Subcutaneous abdominal adipose tissue (tissue), 5 donors: Measurements from ENCODE around the gene THBS2.
A peak's percentile ranks its signal among the peaks of the same experiment; 100 is the strongest.
"Not testable (repeated sequence)": the region's sequence is repeated elsewhere in the genome, so short reads cannot be mapped to it uniquely, and the experiment has no call there.

ENCODE experiments used
- H3K27ac ChIP-seq: one replicate; pipeline ENCODE4 v1.7.0; 2013; ENCODE audit warnings: low read depth, mild to moderate bottlenecking, inconsistent platforms, low read length, moderate library complexity
- H3K27me3 ChIP-seq, 5 donors: one replicate each; pipeline ENCODE4 v1.7.0; 2013; ENCODE audit warnings: low read length in 5 of 5, inconsistent platforms in 1 of 5; ENCODE audit not compliant: control insufficient read depth in 5 of 5, insufficient read depth in 4 of 5
- H3K36me3 ChIP-seq, 5 donors: one replicate each; pipeline ENCODE4 v1.7.0; 2013; ENCODE audit warnings: low read length in 5 of 5; ENCODE audit not compliant: control insufficient read depth in 5 of 5, insufficient read depth in 5 of 5
- H3K4me1 ChIP-seq, 5 donors: one replicate each; pipeline ENCODE4 v1.7.0; 2013; ENCODE audit warnings: low read length in 5 of 5, mild to moderate bottlenecking in 3 of 5, moderate library complexity in 1 of 5; ENCODE audit not compliant: control insufficient read depth in 5 of 5, insufficient read depth in 5 of 5
- H3K4me3 ChIP-seq, 5 donors: one replicate each; pipeline ENCODE4 v1.7.0; 2013; ENCODE audit warnings: low read length in 5 of 5, low read depth in 1 of 5
- H3K9ac ChIP-seq, 5 donors: one replicate each; pipeline ENCODE4 v1.7.0; 2013; ENCODE audit warnings: low read length in 5 of 5, mild to moderate bottlenecking in 4 of 5, moderate library complexity in 3 of 5
- H3K9me3 ChIP-seq, 5 donors: one replicate each; pipeline ENCODE4 v1.7.0; 2013; ENCODE audit warnings: low read length in 5 of 5; ENCODE audit not compliant: control insufficient read depth in 5 of 5
- donor health status: healthy.
- donor health status: healthy.
- donor health status: healthy.
- donor health status: healthy.
- donor health status: healthy.

The THBS2 gene

DNA sequence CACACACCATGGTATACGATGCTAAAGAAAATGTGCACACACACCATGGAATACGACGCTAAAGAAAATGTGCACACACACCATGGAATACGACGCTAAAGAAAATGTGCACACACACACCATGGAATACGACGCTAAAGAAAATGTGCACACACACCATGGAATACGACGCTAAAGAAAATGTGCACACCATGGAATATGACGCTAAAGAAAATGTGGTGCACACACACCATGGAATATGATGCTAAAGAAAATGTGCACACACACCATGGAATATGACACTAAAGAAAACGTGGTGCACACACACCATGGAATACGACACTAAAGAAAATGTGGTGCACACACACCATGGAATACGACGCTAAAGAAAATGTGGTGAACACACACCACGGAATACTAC lies 55.7 kb downstream of the THBS2 start:
- peaks cover 0 to 11% (median 2%) of the 10 kb centered on the region in 5 donors for H3K4me1 ChIP-seq
- H3K36me3 ChIP-seq, H3K27me3 ChIP-seq, H3K9me3 ChIP-seq, H3K4me3 ChIP-seq, H3K9ac ChIP-seq, H3K27ac ChIP-seq: not testable (repeated sequence)

DNA sequence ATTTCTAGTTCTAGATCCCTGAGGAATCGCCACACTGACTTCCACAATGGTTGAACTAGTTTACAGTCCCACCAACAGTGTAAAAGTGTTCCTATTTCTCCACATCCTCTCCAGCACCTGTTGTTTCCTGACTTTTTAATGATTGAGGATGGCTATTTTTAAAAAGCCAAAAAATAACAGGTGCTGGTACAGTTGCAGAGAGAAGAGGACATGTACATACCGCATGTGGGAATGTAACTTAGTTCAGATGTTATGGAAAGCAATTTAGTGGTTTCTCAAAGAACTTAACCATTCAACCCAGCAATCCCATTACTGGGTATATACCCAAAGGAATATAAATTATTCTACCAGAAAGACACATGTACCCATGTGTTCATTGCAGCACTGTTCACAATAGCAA lies 57.4 kb downstream of the THBS2 start:
- H3K9me3 ChIP-seq, H3K27me3 ChIP-seq, H3K4me3 ChIP-seq, H3K9ac ChIP-seq, H3K36me3 ChIP-seq, H3K27ac ChIP-seq, H3K4me1 ChIP-seq: not testable (repeated sequence)

DNA sequence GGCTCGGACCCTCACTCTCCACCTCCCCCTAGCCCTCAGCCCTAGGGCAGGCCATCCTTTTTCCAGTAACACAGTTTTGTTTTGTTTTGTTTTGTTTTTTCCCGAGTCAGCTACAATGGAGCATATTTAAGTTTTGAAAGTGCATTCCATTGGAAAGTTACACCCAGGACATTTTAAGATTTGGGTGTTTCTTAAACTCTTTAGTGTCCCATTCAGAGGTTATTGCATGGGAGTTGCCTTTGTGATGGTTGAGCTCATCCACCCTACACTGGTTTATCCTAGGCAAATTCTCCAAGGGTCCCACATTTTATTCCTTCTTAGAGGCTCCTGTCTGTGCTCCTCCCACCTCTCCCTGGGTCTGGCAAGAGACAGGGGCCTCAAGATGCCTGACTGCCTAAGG lies 58.9 kb downstream of the THBS2 start:
- Histone ChIP-seq H3K27ac (no peak overlapping the region), H3K4me3 (no peak overlapping the region), H3K4me1 (peaks cover 0 to 20% (median 14%) of the 10 kb centered on the region in 5 donors), H3K36me3 (no peaks in the 10 kb centered on the region), H3K9me3 (no peaks in the 10 kb centered on the region), H3K9ac (no peak overlapping the region), H3K27me3 (no peaks in the 10 kb centered on the region)

DNA sequence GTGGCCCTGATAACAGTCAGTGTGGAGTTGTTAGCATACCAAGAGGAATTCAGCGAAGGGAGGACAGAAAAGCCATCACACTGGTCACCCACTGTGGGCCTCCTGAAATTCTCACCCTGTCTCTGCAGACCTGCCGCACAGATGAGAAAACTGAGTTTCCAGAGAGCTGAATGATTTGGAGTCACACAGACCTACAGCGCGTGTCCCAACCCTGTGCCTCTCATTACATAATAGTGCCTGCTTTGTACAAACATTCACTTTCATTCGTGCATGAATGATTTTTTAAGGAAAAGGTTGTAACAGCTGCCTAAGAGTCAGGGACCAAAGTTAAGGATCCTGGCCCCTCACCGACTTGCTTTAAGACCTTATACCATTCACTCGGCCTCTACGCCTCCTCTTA lies 62.7 kb downstream of the THBS2 start:
- no peak overlapping the region for H3K4me3 ChIP-seq
- no peaks in the 10 kb centered on the region for H3K36me3 ChIP-seq
- H3K9me3 ChIP-seq: no peaks in the 10 kb centered on the region
- peak overlapping the region in 3 of 5 donors; percentile 43 to 54 (median 48) for H3K9ac ChIP-seq
- peak overlapping the region; percentile 66 for H3K27ac ChIP-seq
- no peaks in the 10 kb centered on the region for H3K27me3 ChIP-seq
- H3K4me1 ChIP-seq: peaks cover 0 to 26% (median 16%) of the 10 kb centered on the region in 5 donors

DNA sequence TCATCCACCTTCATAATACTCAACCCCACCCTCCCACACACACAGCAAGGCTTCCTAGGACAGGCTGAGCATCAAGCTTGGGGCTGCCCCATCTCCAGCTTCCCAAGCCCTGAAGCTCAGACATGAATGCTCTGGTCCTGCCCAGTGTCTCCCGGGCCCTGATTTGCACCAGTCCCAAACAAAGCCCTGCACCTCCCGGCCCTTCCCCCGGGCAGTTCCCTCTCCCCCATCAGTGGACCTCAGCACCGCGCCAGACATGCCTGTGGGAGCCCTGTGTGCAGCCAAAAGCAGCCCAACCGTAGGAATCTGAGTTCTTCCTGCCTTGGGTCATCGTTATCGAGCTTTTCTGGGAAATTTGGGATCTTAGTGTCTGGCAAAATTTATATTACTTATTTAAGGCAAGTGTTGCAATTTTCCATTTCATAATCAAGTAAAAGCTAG lies 63.5 kb downstream of the THBS2 start:
- Histone ChIP-seq H3K27ac (peak overlapping the region; percentile 66), H3K4me3 (no peak overlapping the region), H3K9ac (peak overlapping the region in 1 of 5 donors; percentile 10)

DNA sequence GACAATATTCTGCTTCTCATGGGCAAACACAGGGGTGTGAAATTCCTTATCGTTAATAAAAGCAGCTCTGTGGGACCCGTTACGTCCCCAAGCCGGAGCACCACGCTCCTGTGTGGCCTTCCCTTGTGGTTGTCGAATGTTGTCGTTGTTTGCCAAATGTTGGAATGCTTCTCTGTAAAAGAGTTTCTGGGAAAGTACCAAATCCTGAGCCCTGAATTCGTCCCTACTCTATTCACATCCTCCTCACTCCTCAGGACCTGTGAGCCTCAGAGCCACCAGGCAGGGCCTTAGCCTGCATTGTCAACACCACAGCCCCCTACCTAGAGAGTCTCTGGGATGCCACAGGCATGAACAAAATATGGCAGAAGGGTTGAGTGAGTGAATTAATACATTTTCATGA lies 64.0 kb downstream of the THBS2 start:
- Histone ChIP-seq H3K27me3 (no peaks in the 10 kb centered on the region), H3K9me3 (no peaks in the 10 kb centered on the region), H3K9ac (peak overlapping the region in 2 of 5 donors; percentile 10 to 38), H3K4me3 (no peak overlapping the region), H3K36me3 (no peaks in the 10 kb centered on the region), H3K27ac (peak overlapping the region; percentile 66), H3K4me1 (peaks cover 0 to 25% (median 16%) of the 10 kb centered on the region in 5 donors)

More for the DNA sequence above, 63.5 kb downstream of the THBS2 start:
- H3K9me3 ChIP-seq: no peaks in the 10 kb centered on the region
- no peaks in the 10 kb centered on the region for H3K27me3 ChIP-seq
- H3K4me1 ChIP-seq: peaks cover 0 to 26% (median 16%) of the 10 kb centered on the region in 5 donors
- no peaks in the 10 kb centered on the region for H3K36me3 ChIP-seq

DNA sequence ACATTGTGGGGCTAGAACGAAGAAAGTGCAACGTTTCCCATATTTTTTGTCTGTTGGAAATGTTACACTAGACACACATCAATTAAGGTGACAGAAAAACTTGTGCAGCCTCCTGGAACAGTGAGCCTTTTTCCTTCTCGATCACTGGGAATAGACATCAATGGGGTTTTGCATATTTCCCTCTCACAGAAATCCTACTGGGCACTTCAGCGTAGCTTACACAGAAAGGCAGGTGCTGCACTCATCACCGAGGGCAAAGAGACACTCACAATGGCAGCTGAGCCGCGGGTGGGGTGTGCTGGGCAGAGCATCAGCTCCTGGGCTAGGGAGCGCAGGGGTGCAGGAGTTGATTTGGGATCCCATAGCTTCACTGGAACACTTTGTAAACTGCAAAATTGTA lies 64.5 kb downstream of the THBS2 start:
- no peak overlapping the region for H3K4me3 ChIP-seq
- no peak overlapping the region for H3K9ac ChIP-seq
- no peaks in the 10 kb centered on the region for H3K9me3 ChIP-seq
- peak overlapping the region; percentile 66 for H3K27ac ChIP-seq
- H3K27me3 ChIP-seq: no peaks in the 10 kb centered on the region
- no peaks in the 10 kb centered on the region for H3K36me3 ChIP-seq
- peaks cover 0 to 23% (median 16%) of the 10 kb centered on the region in 5 donors for H3K4me1 ChIP-seq

DNA sequence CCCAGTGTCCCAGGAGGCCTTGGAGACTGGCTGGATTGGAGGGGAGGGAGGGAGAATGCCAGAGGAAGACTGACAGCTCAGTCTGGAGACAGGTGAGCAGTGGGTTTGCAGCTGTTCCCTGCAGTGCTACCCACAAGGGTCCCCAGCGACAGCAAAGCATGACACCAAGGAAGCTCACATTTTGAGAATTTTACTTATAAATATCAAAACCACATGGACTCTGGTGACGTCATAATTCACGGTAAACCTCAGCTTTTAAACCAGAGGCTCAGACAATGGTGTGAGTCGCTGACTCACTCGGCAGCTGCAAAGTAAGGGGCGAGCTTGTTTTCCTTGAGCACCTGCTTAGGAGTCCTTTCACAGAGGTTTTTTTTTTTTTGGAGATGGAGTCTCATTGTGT lies 65.2 kb downstream of the THBS2 start:
- Histone ChIP-seq H3K9me3 (no peaks in the 10 kb centered on the region), H3K4me1 (peaks cover 0 to 23% (median 16%) of the 10 kb centered on the region in 5 donors), H3K27me3 (no peaks in the 10 kb centered on the region), H3K27ac (no peak overlapping the region), H3K9ac (no peak overlapping the region), H3K36me3 (no peaks in the 10 kb centered on the region), H3K4me3 (no peak overlapping the region)

DNA sequence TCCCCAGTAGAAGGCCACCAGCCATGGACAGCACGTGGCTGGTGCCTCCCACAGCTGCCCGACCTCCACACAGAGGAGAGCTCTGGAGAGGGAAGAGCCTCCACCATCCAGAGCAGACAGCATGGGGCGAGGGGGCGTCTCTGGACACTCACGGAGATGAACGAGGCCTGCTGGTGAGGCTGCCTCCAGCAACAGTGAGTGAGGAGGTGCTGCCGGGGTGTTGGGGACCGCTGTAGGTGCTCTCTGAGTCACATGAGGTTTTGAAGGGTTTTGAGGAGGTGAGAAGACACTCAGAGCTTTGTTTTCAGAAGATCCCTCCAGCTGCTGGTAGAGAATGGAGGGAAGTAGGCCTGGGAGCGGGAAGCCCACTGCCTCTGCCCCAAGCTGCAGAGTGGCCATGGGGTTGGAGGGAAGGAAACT lies 65.6 kb downstream of the THBS2 start:
- H3K4me3 ChIP-seq: no peak overlapping the region
- no peak overlapping the region for H3K27ac ChIP-seq
- no peaks in the 10 kb centered on the region for H3K9me3 ChIP-seq
- no peaks in the 10 kb centered on the region for H3K27me3 ChIP-seq
- no peak overlapping the region for H3K9ac ChIP-seq
- peaks cover 0 to 23% (median 16%) of the 10 kb centered on the region in 5 donors for H3K4me1 ChIP-seq
- H3K36me3 ChIP-seq: no peaks in the 10 kb centered on the region

DNA sequence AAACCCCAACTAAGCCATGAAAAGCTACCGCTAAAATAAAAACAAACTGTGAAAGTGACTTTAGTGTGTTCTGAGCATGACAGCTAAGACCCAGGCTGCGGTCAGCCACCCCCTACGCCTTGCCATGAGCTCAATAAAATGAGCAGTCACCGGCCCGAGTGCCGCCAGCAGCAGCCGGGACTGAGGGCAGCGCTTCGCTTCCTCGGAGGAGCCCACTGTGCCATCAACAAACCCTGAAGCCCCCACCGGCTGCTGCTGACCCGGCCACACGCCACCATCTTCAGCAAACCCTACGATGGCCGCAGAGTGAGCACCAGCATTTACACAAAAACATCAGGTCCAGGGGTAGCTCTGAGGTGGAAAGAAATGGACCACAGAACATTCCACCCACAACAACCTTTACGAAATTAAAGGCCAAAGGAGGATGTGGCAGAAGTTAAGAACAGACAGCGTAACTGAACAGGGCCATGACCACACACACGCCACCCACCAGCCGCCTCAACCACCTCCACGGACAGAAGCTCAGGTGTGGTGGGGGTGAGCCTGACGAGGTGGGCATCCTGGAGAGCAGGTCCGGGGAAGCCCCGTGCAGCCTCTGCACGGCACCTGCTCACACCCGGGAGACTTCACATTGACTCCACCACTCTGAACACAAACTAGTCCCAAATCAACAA lies 67.0 kb downstream of the THBS2 start:
- H3K9ac ChIP-seq: no peak overlapping the region
- H3K4me1 ChIP-seq: peaks cover 0 to 23% (median 16%) of the 10 kb centered on the region in 5 donors
- no peaks in the 10 kb centered on the region for H3K27me3 ChIP-seq
- H3K36me3 ChIP-seq: no peaks in the 10 kb centered on the region
- no peaks in the 10 kb centered on the region for H3K9me3 ChIP-seq
- H3K27ac ChIP-seq: no peak overlapping the region
- no peak overlapping the region for H3K4me3 ChIP-seq
